ENCODE measurements around the gene RHOT2.
A peak's percentile ranks its signal among the peaks of the same experiment; 100 is the strongest.

The RHOT2 gene

DNA sequence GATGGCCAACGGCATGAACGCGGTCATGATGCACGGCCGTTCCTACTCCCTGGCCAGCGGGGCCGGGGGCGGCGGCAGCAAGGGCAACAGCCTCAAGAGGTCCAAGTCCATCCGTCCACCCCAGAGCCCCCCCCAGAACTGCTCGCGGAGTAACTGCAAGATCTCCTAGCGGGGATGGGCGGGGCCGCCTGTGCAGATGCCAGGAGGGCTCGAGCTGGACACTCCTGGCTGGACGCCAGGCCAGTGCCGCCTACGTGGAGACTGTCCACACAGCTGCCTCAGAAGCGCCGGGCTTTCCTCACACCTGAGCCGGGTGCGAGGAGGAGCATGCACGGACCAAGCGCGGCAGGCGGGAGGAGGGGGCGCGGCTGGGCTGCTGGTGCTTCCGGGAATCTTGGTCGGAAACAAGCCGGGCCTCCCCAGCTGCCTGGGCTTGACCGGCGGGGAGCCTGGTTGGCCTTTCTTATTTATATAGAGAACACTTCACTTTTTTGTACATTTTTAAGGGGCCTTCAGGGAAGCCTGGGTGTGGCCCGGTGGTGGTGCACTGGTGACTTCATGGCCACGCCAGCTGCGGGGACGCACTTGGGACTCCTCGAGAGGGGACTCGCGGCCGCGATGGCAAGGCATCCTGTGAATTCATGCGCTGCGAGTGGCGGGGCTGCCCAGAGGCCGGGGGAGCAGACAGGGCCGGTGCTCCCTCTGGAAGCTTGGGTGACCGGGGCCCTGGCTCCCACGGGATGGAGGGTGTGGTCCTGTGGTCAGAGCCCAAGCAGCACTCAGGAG is 40.3 kb upstream of the RHOT2 start:
- H3K9me3 ChIP-seq (ENCODE audit: control insufficient read depth, low read depth, low read length) = no peaks in the 10 kb centered on the region
- no peaks in the 10 kb centered on the region for H3K36me3 ChIP-seq (ENCODE audit: control insufficient read depth, low read depth, low read length)
- no peak overlapping the region for H3K9ac ChIP-seq (ENCODE audit: low read length)
- no peaks in the 10 kb centered on the region for H3K27me3 ChIP-seq (ENCODE audit: control insufficient read depth, insufficient read depth, low read length)
- no peak overlapping the region for H3K4me3 ChIP-seq (ENCODE audit: low read length)
- peaks cover 11% of the 10 kb centered on the region for H3K4me1 ChIP-seq (ENCODE audit: control insufficient read depth, low read depth, low read length)
- no peak overlapping the region for H3K27ac ChIP-seq (ENCODE audit: low read length)

DNA sequence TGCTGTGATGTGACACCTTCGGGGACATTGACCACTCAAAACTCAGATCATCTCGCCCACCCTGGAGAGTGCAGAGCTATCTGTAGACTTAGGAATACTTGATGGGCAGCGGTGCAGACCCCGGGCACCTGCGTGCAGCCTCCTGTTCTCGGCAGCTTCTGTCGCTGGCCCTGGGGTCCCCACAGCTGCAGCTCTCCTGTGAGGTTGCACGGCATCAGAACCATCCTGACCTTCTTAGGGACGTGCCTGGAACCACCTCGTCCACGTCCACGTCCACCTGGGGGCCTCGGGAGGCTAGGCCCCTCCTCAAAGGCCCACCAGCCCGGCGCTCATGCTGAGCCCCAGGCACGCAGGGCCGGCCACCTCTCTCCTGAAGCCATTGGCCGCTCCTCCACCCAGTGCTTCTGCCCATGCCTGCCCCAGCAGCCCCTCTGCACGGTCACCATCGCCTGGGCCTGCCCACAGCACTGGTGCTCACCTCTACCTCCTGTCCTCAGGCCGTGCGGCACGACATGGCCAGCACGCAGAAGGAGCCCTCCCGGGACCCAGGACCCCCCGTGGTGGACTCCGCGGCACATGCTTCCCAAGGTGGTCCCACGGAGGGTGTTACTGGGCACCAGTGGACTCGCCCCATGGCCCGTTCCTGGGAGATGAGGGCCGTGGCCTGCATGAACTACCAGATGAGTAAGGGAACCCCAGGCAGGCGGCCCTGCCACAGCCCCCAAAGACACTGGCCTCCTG is 39.4 kb upstream of the RHOT2 start:
- peaks cover 11% of the 10 kb centered on the region for H3K4me1 ChIP-seq (ENCODE audit: control insufficient read depth, low read depth, low read length)
- no peaks in the 10 kb centered on the region for H3K9me3 ChIP-seq (ENCODE audit: control insufficient read depth, low read depth, low read length)
- no peak overlapping the region for H3K9ac ChIP-seq (ENCODE audit: low read length)
- H3K27ac ChIP-seq (ENCODE audit: low read length) = no peak overlapping the region
- H3K4me3 ChIP-seq (ENCODE audit: low read length) = no peak overlapping the region
- no peaks in the 10 kb centered on the region for H3K27me3 ChIP-seq (ENCODE audit: control insufficient read depth, insufficient read depth, low read length)
- no peaks in the 10 kb centered on the region for H3K36me3 ChIP-seq (ENCODE audit: control insufficient read depth, low read depth, low read length)

DNA sequence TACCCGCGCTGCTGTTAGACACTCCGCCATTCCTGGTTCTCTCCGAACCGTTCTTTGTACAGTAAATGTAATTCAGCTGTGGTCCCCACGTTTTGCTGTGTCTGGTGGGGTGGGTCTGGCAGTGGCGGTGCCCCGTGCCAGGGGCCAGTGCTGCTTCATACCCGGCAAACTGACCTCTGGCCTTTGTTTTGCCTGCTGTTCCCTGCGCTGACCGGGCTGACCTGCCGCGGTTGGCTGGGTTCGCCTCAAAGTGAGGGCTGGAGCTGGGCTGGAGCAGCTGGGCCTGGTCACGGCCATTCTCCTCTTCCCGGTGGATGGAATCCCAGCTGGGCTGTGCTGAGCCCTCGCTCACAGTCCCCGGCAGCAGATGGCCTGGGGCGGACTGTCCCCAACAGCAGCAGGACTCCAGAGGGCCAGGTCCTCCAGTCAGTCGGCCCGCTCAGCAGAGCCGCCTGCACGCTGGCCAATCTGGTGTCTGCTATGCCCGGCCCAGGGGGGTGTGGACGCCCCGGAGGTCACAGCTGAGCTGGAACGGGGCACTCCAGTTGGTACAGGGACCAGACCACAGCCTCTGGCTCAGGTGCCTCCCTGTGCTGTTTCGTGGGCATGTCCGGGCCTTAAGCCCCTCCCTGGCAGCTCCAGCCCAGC is 38.6 kb upstream of the RHOT2 start:
- Histone ChIP-seq H3K4me1 (ENCODE audit: control insufficient read depth, low read depth, low read length) (peaks cover 11% of the 10 kb centered on the region), H3K4me3 (ENCODE audit: low read length) (no peak overlapping the region), H3K9ac (ENCODE audit: low read length) (peak overlapping the region; percentile 24)

DNA sequence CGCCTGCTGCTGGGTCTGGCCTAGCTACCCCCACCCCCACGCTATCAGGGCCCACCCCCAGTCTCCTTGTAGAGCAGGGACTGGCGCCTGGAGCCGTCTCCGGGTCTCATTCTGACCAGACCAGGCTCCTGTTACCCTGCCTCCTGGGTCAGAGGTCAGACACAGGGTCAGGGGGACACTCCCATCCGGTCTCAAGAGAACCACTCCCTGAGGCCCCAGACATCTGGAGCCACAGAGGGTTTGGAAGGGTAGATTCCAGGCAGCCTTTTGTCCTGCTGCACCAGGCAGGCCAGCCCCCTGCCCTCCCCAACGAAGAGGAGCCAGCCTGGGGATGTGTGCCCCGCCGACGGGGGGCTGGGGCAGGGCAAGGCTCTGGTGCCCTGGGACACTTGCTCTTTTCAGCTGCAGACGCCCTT is 38.1 kb upstream of the RHOT2 start:
- no peaks in the 10 kb centered on the region for H3K36me3 ChIP-seq (ENCODE audit: control insufficient read depth, low read depth, low read length)
- H3K27ac ChIP-seq (ENCODE audit: low read length) = peak overlapping the region; percentile 41
- no peaks in the 10 kb centered on the region for H3K27me3 ChIP-seq (ENCODE audit: control insufficient read depth, insufficient read depth, low read length)
- no peaks in the 10 kb centered on the region for H3K9me3 ChIP-seq (ENCODE audit: control insufficient read depth, low read depth, low read length)
- H3K4me1 ChIP-seq (ENCODE audit: control insufficient read depth, low read depth, low read length) = peaks cover 11% of the 10 kb centered on the region
- H3K9ac ChIP-seq (ENCODE audit: low read length) = peak overlapping the region; percentile 24
- no peak overlapping the region for H3K4me3 ChIP-seq (ENCODE audit: low read length)

More for the DNA sequence above, 38.6 kb upstream of the RHOT2 start:
- Histone ChIP-seq H3K9me3 (ENCODE audit: control insufficient read depth, low read depth, low read length) (no peaks in the 10 kb centered on the region), H3K27me3 (ENCODE audit: control insufficient read depth, insufficient read depth, low read length) (no peaks in the 10 kb centered on the region), H3K36me3 (ENCODE audit: control insufficient read depth, low read depth, low read length) (no peaks in the 10 kb centered on the region), H3K27ac (ENCODE audit: low read length) (no peak overlapping the region)

DNA sequence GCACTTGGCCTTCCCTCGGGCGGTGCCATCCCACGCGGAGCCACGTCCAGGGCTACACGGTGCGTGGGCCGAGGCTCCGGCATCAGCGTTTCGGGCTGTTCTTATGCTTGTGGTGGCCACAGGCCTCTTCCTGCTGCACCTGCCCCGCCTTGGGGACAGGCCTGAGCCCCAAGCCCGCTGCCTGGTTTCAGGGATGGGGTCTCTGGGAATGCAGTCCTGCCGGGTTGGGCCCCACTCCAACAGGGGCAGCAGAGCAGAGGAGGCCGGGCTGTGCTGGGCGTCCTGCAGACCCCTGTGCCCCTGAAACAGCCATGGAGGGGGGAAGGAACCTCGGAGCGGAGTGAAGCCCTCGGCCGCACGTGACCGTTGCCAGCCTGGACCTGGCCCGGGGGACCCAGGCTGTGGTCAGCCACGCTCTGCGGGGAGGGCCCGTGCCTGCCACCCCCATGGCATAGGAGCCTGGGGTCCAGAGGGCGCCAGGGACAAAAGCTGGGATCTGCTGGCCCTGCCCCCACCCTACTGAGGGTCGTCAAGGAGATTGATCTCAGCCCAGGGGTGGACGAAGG is 37.6 kb upstream of the RHOT2 start:
- Histone ChIP-seq H3K4me3 (ENCODE audit: low read length) (peak overlapping the region; percentile 34), H3K27ac (ENCODE audit: low read length) (peak overlapping the region; percentile 41), H3K4me1 (ENCODE audit: control insufficient read depth, low read depth, low read length) (peaks cover 11% of the 10 kb centered on the region), H3K27me3 (ENCODE audit: control insufficient read depth, insufficient read depth, low read length) (no peaks in the 10 kb centered on the region), H3K36me3 (ENCODE audit: control insufficient read depth, low read depth, low read length) (no peaks in the 10 kb centered on the region), H3K9ac (ENCODE audit: low read length) (peak overlapping the region; percentile 24), H3K9me3 (ENCODE audit: control insufficient read depth, low read depth, low read length) (no peaks in the 10 kb centered on the region)

DNA sequence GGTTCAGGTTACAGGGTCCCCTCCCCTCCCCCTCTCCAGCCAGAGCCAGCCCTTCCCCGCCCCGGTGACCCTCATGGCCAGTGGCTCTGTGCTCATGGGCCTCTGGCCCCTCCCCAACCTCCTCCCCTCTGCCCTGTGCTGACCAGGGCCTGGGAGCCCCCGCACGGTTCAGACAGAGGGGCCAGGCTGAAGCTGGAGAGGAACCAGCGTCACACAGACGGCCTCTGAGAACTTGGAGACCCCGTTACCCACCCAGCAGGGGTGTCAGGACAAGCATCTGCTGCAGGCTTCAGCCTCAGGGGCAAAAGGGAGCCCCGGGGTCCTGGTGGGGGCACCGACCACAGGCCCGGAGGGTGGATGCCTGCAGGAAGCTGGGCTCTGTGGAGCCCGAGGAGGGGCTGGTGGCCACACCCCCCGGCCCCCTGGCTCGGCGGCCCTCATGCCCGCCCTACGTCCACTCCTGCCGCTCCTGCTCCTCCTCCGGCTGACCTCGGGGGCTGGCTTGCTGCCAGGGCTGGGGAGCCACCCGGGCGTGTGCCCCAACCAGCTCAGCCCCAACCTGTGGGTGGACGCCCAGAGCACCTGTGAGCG is 37.0 kb upstream of the RHOT2 start, which contains the start of gene WFIKKN1:
WFIKKN1 (plus strand) TSS at position 171 of the 591 bp plus-strand sequence; CDS start at position 440, 269 bp downstream.
- peak within 1 kb of the TSS; percentile 41 for H3K27ac ChIP-seq (ENCODE audit: low read length)
- H3K36me3 ChIP-seq (ENCODE audit: control insufficient read depth, low read depth, low read length) = no peaks in the 10 kb centered on the region
- H3K9ac ChIP-seq (ENCODE audit: low read length) = peak within 1 kb of the TSS; percentile 24
- no peaks in the 10 kb centered on the region for H3K9me3 ChIP-seq (ENCODE audit: control insufficient read depth, low read depth, low read length)
- H3K27me3 ChIP-seq (ENCODE audit: control insufficient read depth, insufficient read depth, low read length) = no peaks in the 10 kb centered on the region
- H3K4me3 ChIP-seq (ENCODE audit: low read length) = peak within 1 kb of the TSS; percentile 34
- peaks cover 11% of the 10 kb centered on the region for H3K4me1 ChIP-seq (ENCODE audit: control insufficient read depth, low read depth, low read length)

DNA sequence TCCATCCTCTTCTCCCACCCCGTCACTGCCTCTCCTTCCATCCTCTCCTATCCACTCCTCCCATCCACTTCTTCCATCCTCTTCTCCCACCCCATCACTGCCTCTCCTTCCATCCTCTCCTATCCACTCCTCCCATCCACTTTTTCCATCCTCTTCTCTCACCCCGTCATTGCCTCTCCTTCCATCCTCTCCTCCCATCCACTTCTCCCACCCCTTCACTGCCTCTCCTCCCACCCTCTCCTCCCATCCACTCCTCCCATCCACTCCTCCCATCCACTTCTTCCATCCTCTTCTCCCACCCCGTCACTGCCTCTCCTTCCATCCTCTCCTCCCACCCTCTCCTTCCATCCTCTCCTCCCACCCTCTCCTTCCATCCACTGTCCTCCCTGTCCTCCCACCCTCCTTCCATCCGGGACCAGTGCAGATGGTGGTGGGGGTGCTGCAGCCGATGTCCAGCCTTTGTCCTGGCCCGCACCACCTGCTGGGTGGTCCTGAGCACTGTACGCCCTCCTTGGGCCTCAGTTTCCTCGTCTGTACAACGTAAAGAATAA is 36.0 kb upstream of the RHOT2 start:
- H3K27me3 ChIP-seq (ENCODE audit: control insufficient read depth, insufficient read depth, low read length) = no peaks in the 10 kb centered on the region
- H3K36me3 ChIP-seq (ENCODE audit: control insufficient read depth, low read depth, low read length) = no peaks in the 10 kb centered on the region
- H3K9ac ChIP-seq (ENCODE audit: low read length) = no peak overlapping the region
- peaks cover 11% of the 10 kb centered on the region for H3K4me1 ChIP-seq (ENCODE audit: control insufficient read depth, low read depth, low read length)
- no peaks in the 10 kb centered on the region for H3K9me3 ChIP-seq (ENCODE audit: control insufficient read depth, low read depth, low read length)
- H3K4me3 ChIP-seq (ENCODE audit: low read length) = no peak overlapping the region
- no peak overlapping the region for H3K27ac ChIP-seq (ENCODE audit: low read length)

DNA sequence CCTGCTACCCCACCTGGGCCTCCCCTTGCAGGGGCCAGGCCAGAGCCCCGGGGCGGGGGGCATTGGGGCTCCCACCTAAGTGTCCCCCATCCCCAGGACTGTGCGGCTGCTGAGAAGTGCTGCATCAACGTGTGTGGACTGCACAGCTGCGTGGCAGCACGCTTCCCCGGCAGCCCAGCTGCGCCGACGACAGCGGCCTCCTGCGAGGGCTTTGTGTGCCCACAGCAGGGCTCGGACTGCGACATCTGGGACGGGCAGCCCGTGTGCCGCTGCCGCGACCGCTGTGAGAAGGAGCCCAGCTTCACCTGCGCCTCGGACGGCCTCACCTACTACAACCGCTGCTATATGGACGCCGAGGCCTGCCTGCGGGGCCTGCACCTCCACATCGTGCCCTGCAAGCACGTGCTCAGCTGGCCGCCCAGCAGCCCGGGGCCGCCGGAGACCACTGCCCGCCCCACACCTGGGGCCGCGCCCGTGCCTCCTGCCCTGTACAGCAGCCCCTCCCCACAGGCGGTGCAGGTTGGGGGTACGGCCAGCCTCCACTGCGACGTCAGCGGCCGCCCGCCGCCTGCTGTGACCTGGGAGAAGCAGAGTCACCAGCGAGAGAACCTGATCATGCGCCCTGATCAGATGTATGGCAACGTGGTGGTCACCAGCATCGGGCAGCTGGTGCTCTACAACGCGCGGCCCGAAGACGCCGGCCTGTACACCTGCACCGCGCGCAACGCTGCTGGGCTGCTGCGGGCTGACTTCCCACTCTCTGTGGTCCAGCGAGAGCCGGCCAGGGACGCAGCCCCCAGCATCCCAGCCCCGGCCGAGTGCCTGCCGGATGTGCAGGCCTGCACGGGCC is 35.2 kb upstream of the RHOT2 start:
- Histone ChIP-seq H3K9me3 (ENCODE audit: control insufficient read depth, low read depth, low read length) (no peaks in the 10 kb centered on the region), H3K27me3 (ENCODE audit: control insufficient read depth, insufficient read depth, low read length) (no peaks in the 10 kb centered on the region), H3K4me3 (ENCODE audit: low read length) (no peak overlapping the region), H3K27ac (ENCODE audit: low read length) (no peak overlapping the region), H3K9ac (ENCODE audit: low read length) (no peak overlapping the region), H3K4me1 (ENCODE audit: control insufficient read depth, low read depth, low read length) (peaks cover 12% of the 10 kb centered on the region), H3K36me3 (ENCODE audit: control insufficient read depth, low read depth, low read length) (no peaks in the 10 kb centered on the region)

DNA sequence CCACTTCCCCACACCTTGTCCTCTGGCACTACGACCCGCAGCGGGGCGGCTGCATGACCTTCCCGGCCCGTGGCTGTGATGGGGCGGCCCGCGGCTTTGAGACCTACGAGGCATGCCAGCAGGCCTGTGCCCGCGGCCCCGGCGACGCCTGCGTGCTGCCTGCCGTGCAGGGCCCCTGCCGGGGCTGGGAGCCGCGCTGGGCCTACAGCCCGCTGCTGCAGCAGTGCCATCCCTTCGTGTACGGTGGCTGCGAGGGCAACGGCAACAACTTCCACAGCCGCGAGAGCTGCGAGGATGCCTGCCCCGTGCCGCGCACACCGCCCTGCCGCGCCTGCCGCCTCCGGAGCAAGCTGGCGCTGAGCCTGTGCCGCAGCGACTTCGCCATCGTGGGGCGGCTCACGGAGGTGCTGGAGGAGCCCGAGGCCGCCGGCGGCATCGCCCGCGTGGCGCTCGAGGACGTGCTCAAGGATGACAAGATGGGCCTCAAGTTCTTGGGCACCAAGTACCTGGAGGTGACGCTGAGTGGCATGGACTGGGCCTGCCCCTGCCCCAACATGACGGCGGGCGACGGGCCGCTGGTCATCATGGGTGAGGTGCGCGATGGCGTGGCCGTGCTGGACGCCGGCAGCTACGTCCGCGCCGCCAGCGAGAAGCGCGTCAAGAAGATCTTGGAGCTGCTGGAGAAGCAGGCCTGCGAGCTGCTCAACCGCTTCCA is 34.4 kb upstream of the RHOT2 start:
- Histone ChIP-seq H3K27me3 (ENCODE audit: control insufficient read depth, insufficient read depth, low read length) (no peaks in the 10 kb centered on the region), H3K27ac (ENCODE audit: low read length) (no peak overlapping the region), H3K4me3 (ENCODE audit: low read length) (no peak overlapping the region), H3K36me3 (ENCODE audit: control insufficient read depth, low read depth, low read length) (no peaks in the 10 kb centered on the region), H3K9me3 (ENCODE audit: control insufficient read depth, low read depth, low read length) (no peaks in the 10 kb centered on the region), H3K4me1 (ENCODE audit: control insufficient read depth, low read depth, low read length) (peaks cover 18% of the 10 kb centered on the region), H3K9ac (ENCODE audit: low read length) (no peak overlapping the region)
